Neural cell (in vitro differentiated cells): ENCODE results near the gene GNAI1. TPM values are rescaled to one million over a fixed set of nuclear protein-coding genes. Genes with fewer than 3 reads are reported as not detected.

Source experiments
- H2AFZ ChIP-seq: fragments of 200-600, 300-800 bp; sonication (generic), shearing (Covaris generic); 2 replicates; pipeline ENCODE4 v1.6.0; 2014; ENCODE audit warnings: low read depth, mild to moderate bottlenecking, antibody characterized with exemption, low read length, moderate library complexity
- H3F3A ChIP-seq: fragments of 200-600 bp; shearing (Covaris generic); 2 replicates; pipeline ENCODE4 v1.6.1; 2016; ENCODE audit warnings: mild to moderate bottlenecking, moderate library complexity, mixed read lengths, antibody characterized with exemption, low read length; ENCODE audit not compliant: insufficient read depth, poor library complexity, severe bottlenecking
- H3K27ac ChIP-seq: fragments of 200-600, 300-800 bp; sonication (generic), shearing (Covaris generic); 2 replicates; pipeline ENCODE4 v1.5.1; 2014; ENCODE audit warnings: mild to moderate bottlenecking, low read length, moderate library complexity
- H3K27me3 ChIP-seq: fragments of 300-800, 200-600 bp; sonication (generic), shearing (Covaris generic); 2 replicates; pipeline ENCODE4 v1.6.0; 2014; ENCODE audit warnings: mild to moderate bottlenecking, low read depth, low read length, moderate library complexity; ENCODE audit not compliant: insufficient read depth
- H3K36me3 ChIP-seq: fragments of 300-800, 200-600 bp; sonication (generic), shearing (Covaris generic); 2 replicates; pipeline ENCODE4 v1.5.1; 2014; ENCODE audit warnings: mild to moderate bottlenecking, antibody characterized with exemption, low read length, moderate library complexity; ENCODE audit not compliant: insufficient read depth
- H3K4me2 ChIP-seq: fragments of 300-800, 200-600 bp; sonication (generic), shearing (Covaris generic); 2 replicates; pipeline ENCODE4 v1.6.0; 2014; ENCODE audit warnings: mild to moderate bottlenecking, low read length
- H3K4me3 ChIP-seq: fragments of 300-800, 200-600 bp; sonication (generic), shearing (Covaris generic); 2 replicates; pipeline ENCODE4 v1.5.1; 2014; ENCODE audit warnings: mild to moderate bottlenecking, low read length, moderate library complexity
- H3K79me2 ChIP-seq: fragments of 200-600 bp; shearing (Covaris generic); replicated peaks from 2 replicates; pipeline ENCODE4 v1.6.0; 2014; ENCODE audit warnings: mild to moderate bottlenecking, low read length, moderate library complexity; ENCODE audit not compliant: insufficient read depth
- H3K9ac ChIP-seq: fragments of 300-800, 200-600 bp; sonication (generic), shearing (Covaris generic); 2 replicates; pipeline ENCODE4 v1.6.1; 2016; ENCODE audit warnings: mild to moderate bottlenecking, low read length, mixed read lengths
- H3K9me2 ChIP-seq: fragments of 200-600 bp; shearing (Covaris generic); 2 replicates; pipeline ENCODE4 v1.6.1; 2016; ENCODE audit warnings: mild to moderate bottlenecking, low read length, mixed read lengths; ENCODE audit not compliant: insufficient read depth
- H3K9me3 ChIP-seq: fragments of 200-600, 300-800 bp; sonication (generic), shearing (Covaris generic); 2 replicates; pipeline ENCODE4 v1.6.1; 2016; ENCODE audit warnings: mild to moderate bottlenecking, mixed run types, low read length, moderate library complexity, mixed read lengths
- H4K20me1 ChIP-seq: fragments of 200-600 bp; shearing (Covaris generic); 2 replicates; pipeline ENCODE4 v1.6.1; 2016; ENCODE audit warnings: mild to moderate bottlenecking, mixed run types; ENCODE audit not compliant: insufficient read depth
- EZH2 ChIP-seq: fragments of 200-600, 300-800 bp; shearing (Covaris generic), sonication (generic); IDR thresholded peaks from 2 replicates; pipeline ENCODE4 v1.6.1; 2014; ENCODE audit warnings: antibody characterized with exemption, low read length, borderline replicate concordance, mild to moderate bottlenecking; ENCODE audit not compliant: insufficient read depth, poor library complexity, severe bottlenecking
- MXI1 ChIP-seq: fragments of 450-650 bp; conservative IDR thresholded peaks from 2 replicates; pipeline ENCODE4 v1.6.1; 2014; ENCODE audit warnings: antibody characterized with exemption, mild to moderate bottlenecking; ENCODE audit not compliant: poor library complexity, severe bottlenecking
- POLR2AphosphoS5 ChIP-seq: IDR thresholded peaks from 2 replicates; pipeline ENCODE4 v1.6.1; 2012
- RAD21 ChIP-seq: fragments of 450-650 bp; conservative IDR thresholded peaks from 2 replicates; pipeline ENCODE4 v1.6.1; 2014; ENCODE audit warnings: antibody characterized with exemption, mild to moderate bottlenecking, moderate library complexity
- SMC3 ChIP-seq: fragments of 450-650 bp; conservative IDR thresholded peaks from 2 replicates; pipeline ENCODE4 v1.6.1; 2014; ENCODE audit warnings: antibody characterized with exemption, mild to moderate bottlenecking, moderate library complexity; ENCODE audit not compliant: poor library complexity
- polyA plus RNA-seq: library from polyadenylated mRNA; depleted of rRNA; stranded (reverse); fragments of >200 nt; gene quantifications from 2 replicates; pipeline ENCODE4 v1.2.3, GENCODE V29; 2014

Gene GNAI1
- polyA plus RNA-seq, 1 donor from 2014 or later, result 69.3 TPM

DNA sequence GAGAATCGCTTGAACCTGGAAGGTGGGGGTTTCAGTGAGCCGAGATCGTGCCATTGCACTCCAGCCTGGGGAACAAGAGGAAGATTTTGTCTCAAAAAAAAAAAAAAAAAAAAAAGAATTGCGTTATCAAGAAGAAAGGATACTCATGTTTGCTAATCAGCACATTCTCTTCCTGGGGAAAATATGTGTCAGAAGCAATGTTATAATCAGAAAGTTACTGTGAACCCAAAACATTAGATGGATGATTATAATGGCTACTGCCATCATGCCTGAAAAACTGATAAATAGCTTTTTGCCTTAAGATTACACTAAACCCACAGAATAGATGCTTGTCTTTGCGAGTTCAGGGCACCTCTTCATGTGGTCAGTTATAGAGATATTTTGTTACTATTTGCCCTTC lies 24.3 kb upstream of the GNAI1 start:
- Histone ChIP-seq H2AFZ (no peak overlapping the region), H3F3A (no peaks in the 10 kb centered on the region), H3K36me3 (no peaks in the 10 kb centered on the region), H3K27me3 (no peaks in the 10 kb centered on the region), H3K4me3 (no peak overlapping the region), H4K20me1 (no peaks in the 10 kb centered on the region), H3K27ac (no peak overlapping the region), H3K79me2 (no peaks in the 10 kb centered on the region), H3K4me2 (no peak overlapping the region), H3K9ac (no peak overlapping the region), H3K9me2 (no peaks in the 10 kb centered on the region), H3K9me3 (no peaks in the 10 kb centered on the region)
- TF ChIP-seq POLR2AphosphoS5 (no peak), EZH2 (no peak), SMC3 (no peak)

GRCh38 chr7:80114159-80114558 lies 20.5 kb upstream of the GNAI1 start:
- Histone ChIP-seq H3K36me3 (no peaks in the 10 kb centered on the region), H3K4me3 (no peak overlapping the region), H3K9me2 (no peaks in the 10 kb centered on the region), H3K79me2 (no peaks in the 10 kb centered on the region), H3K9ac (no peak overlapping the region), H3K9me3 (no peaks in the 10 kb centered on the region), H3K27ac (no peak overlapping the region), H2AFZ (no peak overlapping the region), H3K4me2 (no peak overlapping the region), H4K20me1 (no peaks in the 10 kb centered on the region), H3F3A (no peaks in the 10 kb centered on the region), H3K27me3 (no peaks in the 10 kb centered on the region)
- no peak for TF ChIP-seq MXI1
- TF ChIP-seq POLR2AphosphoS5, result no peak

GRCh38 chr7:80124526-80125264 lies 9.9 kb upstream of the GNAI1 start:
- Histone ChIP-seq H3K4me2 (no peak overlapping the region), H3K27me3 (no peaks in the 10 kb centered on the region), H3K79me2 (no peaks in the 10 kb centered on the region), H3F3A (no peaks in the 10 kb centered on the region), H3K4me3 (no peak overlapping the region), H3K9ac (no peak overlapping the region), H4K20me1 (no peaks in the 10 kb centered on the region), H3K9me2 (no peaks in the 10 kb centered on the region), H3K36me3 (no peaks in the 10 kb centered on the region), H2AFZ (no peak overlapping the region), H3K9me3 (no peaks in the 10 kb centered on the region), H3K27ac (no peak overlapping the region)
- TF ChIP-seq SMC3, result no peak
- no peak for TF ChIP-seq RAD21

- no peaks in the 10 kb centered on the region for H4K20me1 ChIP-seq
- H3K4me2 ChIP-seq, result no peak overlapping the region
- H2AFZ ChIP-seq, result no peak overlapping the region
- no peak overlapping the region for H3K4me3 ChIP-seq
- H3K9ac ChIP-seq, result no peak overlapping the region
- no peak overlapping the region for H3K27ac ChIP-seq
- peak; percentile 71 for TF ChIP-seq POLR2AphosphoS5
- peak; percentile 11 for TF ChIP-seq RAD21
- no peak for TF ChIP-seq EZH2
- no peaks in the 10 kb centered on the region for H3K36me3 ChIP-seq
- no peaks in the 10 kb centered on the region for H3K9me2 ChIP-seq
- H3K27me3 ChIP-seq, result no peaks in the 10 kb centered on the region
- no peaks in the 10 kb centered on the region for H3F3A ChIP-seq
- H3K9me3 ChIP-seq, result no peaks in the 10 kb centered on the region
- no peaks in the 10 kb centered on the region for H3K79me2 ChIP-seq
Observed at GRCh38 chr7:80127412-80128160, 7.0 kb upstream of the GNAI1 start.
